GM21423 (cell line): ENCODE results near the gene DNASE2B.

Experiments used
- ATAC-seq: cut with Tn5 transposase; IDR thresholded peaks from one replicate; pipeline ENCODE4 v1.9.1; 2021; ENCODE audit warnings: mild to moderate bottlenecking, moderate library complexity; ENCODE audit not compliant: unreplicated experiment

DNASE2B gene

DNA sequence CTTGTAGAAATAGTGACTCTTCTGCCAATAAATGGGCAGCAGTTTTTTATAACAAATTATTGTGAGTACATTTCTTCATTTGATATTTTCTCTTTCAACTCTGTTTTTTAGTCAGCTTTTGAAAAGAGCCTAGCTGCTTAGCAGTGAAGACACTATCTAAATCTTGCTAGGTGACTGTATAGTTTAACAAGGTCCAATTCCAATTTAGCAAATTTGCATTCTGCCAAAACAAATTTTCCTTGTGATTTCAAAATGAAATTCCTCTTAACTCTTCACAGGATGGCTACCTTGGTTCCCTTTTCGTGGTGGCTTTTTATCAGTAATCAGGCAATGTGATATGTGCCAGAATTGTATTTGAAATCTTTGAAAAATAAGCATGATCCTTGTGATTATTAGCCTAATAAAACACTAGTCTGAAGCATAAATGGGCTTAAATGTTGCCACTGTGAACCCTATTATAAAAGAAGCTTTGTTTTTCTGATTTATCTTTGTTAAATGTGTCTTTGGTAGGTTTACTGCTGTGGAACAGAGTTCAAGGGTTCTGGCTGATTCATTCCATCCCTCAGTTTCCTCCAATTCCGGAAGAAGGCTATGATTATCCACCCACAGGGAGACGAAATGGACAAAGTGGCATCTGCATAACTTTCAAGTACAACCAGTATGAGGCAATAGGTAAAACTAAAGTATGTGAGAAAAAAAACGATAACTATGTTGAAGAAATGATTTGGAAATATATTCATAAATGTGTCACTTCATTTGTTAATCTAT, 12.2 kb downstream of the DNASE2B start:
- no peak for ATAC-seq

- no peak for ATAC-seq
These were observed 14.1 kb downstream of the DNASE2B start for GRCh38 chr1:84412316-84412942.

DNA sequence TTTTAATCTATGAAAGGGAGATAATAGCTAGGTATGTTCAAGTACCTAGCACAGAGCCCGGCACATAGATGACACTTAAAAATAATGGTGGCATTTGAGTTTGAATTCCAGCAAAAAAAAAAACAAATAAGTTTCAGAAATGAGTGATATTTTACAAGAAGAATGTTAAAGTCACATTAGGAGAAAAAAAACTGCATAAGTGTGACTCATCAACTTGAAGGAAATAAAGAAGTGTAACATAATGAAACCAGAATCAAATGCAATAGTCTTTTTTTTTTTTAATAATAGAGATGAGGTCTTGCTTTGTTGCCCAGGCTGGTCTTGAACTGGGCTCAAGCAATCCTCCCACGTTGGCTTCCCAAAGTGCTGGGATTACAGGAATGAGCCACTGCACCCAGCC, 17.1 kb downstream of the DNASE2B start:
- ATAC-seq: no peak

DNA sequence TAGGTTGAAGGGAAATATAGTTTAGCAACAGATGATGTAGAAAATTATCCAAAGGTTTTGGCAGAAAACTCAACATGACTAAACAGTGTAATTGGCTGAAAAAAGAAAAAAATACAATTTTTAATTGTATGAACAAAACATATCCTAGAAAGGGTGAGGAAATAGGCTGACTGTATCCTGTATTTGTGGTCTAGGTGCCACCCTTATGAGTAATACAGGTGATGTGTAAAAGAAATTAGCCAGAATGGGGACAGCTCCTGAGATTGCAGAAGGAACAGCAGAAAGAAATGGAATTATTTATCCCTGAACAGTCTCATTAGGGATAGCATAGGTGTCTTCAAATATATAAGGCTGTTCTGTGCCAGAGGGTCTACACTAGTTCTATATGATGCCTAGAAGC, 24.6 kb downstream of the DNASE2B start:
- no peak for ATAC-seq

GRCh38 chr1:84424513-84425149, 26.3 kb downstream of the DNASE2B start:
- no peak for ATAC-seq

DNA sequence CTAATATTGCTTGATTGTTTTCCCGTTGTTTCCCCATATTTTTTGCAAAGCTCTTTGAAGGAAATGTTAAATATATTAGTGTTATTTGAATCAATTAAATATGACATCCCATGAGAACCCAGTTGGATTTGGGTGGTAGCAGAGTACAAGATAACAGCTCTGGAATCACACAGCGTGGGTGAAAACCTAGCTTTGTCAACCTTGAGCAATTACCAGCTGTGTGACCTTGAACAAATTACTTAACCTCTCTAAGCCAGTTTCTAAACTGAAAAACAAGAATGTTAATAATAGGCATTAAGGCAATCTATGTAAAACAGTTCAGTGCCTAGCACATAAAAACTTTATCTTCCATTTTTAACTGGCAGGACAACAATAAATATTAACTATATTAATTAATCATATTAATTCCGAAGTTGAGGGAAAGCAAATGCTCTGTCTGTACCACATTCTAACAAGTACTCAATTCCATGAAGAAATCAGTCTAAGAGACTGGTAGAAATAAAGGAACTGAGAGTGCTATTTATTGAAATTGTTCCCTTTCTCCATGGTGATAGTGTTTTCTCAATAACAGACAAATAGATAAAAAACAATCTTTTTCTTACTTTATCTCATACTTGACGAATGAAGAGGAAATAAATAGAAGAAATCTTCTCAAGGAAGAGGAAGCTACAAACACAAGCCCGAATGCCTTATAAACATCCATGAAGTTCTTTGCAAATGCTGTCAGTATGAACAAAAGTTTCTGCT, 27.0 kb downstream of the DNASE2B start:
- no peak for ATAC-seq

- no peak for ATAC-seq
These were observed 28.1 kb downstream of the DNASE2B start for GRCh38 chr1:84426376-84426775.

- no peak for ATAC-seq
These were observed 29.2 kb downstream of the DNASE2B start for GRCh38 chr1:84427250-84428188.

DNA sequence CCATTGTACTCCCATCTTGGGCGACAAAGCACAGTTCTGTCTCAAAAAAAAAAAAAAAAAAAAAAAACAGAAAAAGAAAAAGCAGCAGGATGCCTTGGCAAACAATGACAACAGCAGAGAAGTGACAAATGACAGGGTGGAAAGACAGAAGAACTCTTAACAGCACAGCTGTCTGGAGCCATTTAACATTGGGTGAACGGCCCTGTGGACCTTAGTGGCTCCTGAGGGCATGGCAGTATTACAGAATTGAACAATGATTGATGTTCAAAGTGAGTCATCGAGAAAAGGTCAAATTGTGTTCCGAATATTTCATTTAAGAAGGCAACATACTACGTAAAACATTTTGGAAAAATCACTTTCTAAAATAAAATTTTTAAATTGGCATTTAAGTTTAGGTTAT, 30.0 kb downstream of the DNASE2B start:
- ATAC-seq: no peak

GRCh38 chr1:84429231-84429630, 30.9 kb downstream of the DNASE2B start:
- ATAC-seq: no peak

DNA sequence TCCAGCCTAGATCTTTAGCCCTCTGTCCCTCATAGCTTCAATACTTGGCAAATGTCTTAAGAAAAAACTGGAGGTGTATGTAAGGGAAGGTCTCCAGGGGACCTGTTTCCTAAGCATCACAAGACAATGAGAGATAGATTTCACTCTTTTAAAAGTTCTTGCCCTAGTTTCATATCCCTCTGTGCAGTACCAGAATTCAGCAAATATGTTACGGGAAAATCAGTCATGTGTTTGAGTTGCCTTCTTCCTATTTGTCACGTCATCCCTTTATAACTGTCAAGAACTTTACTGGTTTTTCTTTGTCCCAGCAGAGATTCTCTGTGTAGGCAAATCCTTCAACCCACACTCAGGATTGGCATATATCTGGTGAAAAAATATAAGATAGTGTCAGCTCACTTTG, 32.3 kb downstream of the DNASE2B start:
- ATAC-seq: no peak

GRCh38 chr1:84433258-84434080, 35.2 kb downstream of the DNASE2B start:
- ATAC-seq: peak; percentile 46

GRCh38 chr1:84434081-84434769, 35.9 kb downstream of the DNASE2B start:
- ATAC-seq: no peak

GRCh38 chr1:84434801-84435549, 36.7 kb downstream of the DNASE2B start:
- peak; percentile 48 for ATAC-seq

- peak; percentile 35 for ATAC-seq
These were observed 38.8 kb downstream of the DNASE2B start for GRCh38 chr1:84436876-84437655.

- ATAC-seq: peak; percentile 96
These were observed 44.0 kb downstream of the DNASE2B start for GRCh38 chr1:84442256-84442655.
